Stimulated activated effector memory CD8-positive, alpha-beta T cell treated with anti-CD3 and anti-CD28 coated beads, Interleukin-12 subunit alpha, Interleukin-12 subunit beta, amount 100 ng/mL, for 72 hours (primary cell): ENCODE data around the gene DMD.

Experiments
- ATAC-seq: fragments of 150-1000 bp; cut with Tn5 transposase; 2 replicates; pipeline ENCODE4 v1.10.0; 2021
- DNase-seq, 2 donors: peaks; one replicate each; pipeline ENCODE4 v3.0.0; 2021 to 2022; ENCODE audit warnings: low spot score in 2 of 2
- H3K27ac Mint-ChIP-seq: one replicate; pipeline ENCODE4 v1.8.0; 2022; ENCODE audit warnings: mild to moderate bottlenecking, mixed read lengths
- H3K36me3 Mint-ChIP-seq: one replicate; pipeline ENCODE4 v1.8.0; 2022; ENCODE audit warnings: mild to moderate bottlenecking, mixed read lengths
- H3K4me1 Mint-ChIP-seq: one replicate; pipeline ENCODE4 v1.8.0; 2022; ENCODE audit warnings: mixed read lengths
- H3K4me3 Mint-ChIP-seq: one replicate; pipeline ENCODE4 v1.8.0; 2022; ENCODE audit warnings: mild to moderate bottlenecking, mixed read lengths
- H3K9me3 Mint-ChIP-seq: one replicate; pipeline ENCODE4 v1.8.0; 2022; ENCODE audit warnings: mixed read lengths

Gene DMD

GRCh38 chrX:31832263-31832662 lies 1379.1 kb downstream of the DMD start:
- Mint-ChIP-seq H3K36me3 (no peaks in the 10 kb centered on the region), H3K9me3 (no peaks in the 10 kb centered on the region), H3K4me1 (no peaks in the 10 kb centered on the region), H3K27ac (no peak overlapping the region), H3K4me3 (no peak overlapping the region)
- ATAC-seq, result no peak
- DNase-seq, result no peak

DNA sequence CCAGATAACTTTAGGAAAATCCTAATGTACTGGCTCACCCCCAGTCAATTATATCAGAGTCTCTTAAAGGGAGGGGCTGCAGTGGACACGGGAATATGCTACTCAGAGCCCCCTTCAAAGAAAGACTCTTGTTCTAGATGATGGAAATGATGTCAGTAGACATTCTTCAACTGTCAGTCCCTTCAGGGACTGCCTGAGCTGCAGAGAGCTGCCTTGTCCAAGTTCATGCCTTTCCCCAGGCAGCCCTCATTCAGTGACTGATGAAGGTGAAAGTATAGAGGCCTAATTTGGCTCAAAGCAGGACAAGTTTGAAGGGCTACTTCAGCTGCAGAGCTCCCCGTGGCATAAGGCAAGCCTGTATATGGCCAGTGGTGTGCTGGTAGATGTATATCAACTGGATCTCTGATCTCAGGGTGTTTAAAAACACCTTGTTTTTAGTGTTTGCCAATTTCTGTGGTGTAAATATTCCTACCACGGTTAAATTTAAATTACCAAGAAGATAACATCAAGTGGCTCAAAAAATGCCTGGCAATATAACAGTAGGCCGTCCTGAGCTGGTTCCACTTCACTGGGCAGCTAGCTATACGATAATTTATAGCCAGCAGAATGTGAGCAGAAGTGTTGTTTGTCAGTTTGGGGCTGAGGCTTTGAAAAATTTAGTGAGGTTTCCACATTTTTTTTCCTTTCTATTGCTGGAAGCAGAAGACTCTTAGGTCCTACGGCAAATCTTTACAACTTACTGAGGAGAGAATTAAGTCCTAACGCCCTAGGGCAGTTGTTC lies 1390.7 kb downstream of the DMD start:
- H3K9me3 Mint-ChIP-seq, result peaks cover 4% of the 10 kb centered on the region

DNA sequence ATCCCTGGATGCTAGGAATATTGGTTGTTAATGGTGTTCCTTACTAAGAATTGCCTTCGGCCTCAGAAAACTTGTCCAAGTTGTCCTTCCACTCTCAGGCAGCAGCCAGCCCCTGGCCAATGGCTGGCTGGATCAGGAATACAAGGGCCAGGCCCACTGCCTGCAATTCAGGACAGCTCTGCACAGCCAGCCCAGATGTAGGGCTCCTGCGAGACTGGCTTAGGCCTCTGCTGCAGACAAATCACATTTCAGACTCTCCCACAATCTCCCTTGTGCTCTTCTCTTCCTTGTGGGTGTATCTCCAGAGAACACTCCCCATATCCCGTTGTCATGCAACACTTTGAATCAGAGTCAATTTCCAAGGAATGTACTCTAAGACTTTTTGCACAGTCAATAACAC lies 1391.9 kb downstream of the DMD start:
- Mint-ChIP-seq H3K36me3 (no peaks in the 10 kb centered on the region), H3K9me3 (peaks cover 4% of the 10 kb centered on the region), H3K4me3 (no peak overlapping the region), H3K27ac (no peak overlapping the region), H3K4me1 (no peaks in the 10 kb centered on the region)
- ATAC-seq, result no peak
- DNase-seq, result no peak

More for the DNA sequence above, 1390.7 kb downstream of the DMD start:
- no peaks in the 10 kb centered on the region for H3K4me1 Mint-ChIP-seq
- H3K36me3 Mint-ChIP-seq, result no peaks in the 10 kb centered on the region
- DNase-seq (no peak), ATAC-seq (no peak)
- no peak overlapping the region for H3K27ac Mint-ChIP-seq
- no peak overlapping the region for H3K4me3 Mint-ChIP-seq

- peaks cover 9% of the 10 kb centered on the region for H3K9me3 Mint-ChIP-seq
- ATAC-seq (no peak), DNase-seq (no peak)
- H3K4me3 Mint-ChIP-seq, result no peak overlapping the region
- no peaks in the 10 kb centered on the region for H3K4me1 Mint-ChIP-seq
- no peak overlapping the region for H3K27ac Mint-ChIP-seq
- H3K36me3 Mint-ChIP-seq, result no peaks in the 10 kb centered on the region
Measured at GRCh38 chrX:31811106-31811505, 1400.2 kb downstream of the DMD start.

- no peak overlapping the region for H3K27ac Mint-ChIP-seq
- H3K36me3 Mint-ChIP-seq, result no peaks in the 10 kb centered on the region
- peaks cover 19% of the 10 kb centered on the region for H3K9me3 Mint-ChIP-seq
- no peak for DNase-seq
- no peak for ATAC-seq
- no peak overlapping the region for H3K4me3 Mint-ChIP-seq
- H3K4me1 Mint-ChIP-seq, result no peaks in the 10 kb centered on the region
Measured at GRCh38 chrX:31808357-31808756, 1403.0 kb downstream of the DMD start.

GRCh38 chrX:31807165-31807564 lies 1404.2 kb downstream of the DMD start:
- H3K4me1 Mint-ChIP-seq, result no peaks in the 10 kb centered on the region
- H3K4me3 Mint-ChIP-seq, result no peak overlapping the region
- H3K36me3 Mint-ChIP-seq, result no peaks in the 10 kb centered on the region
- peaks cover 18% of the 10 kb centered on the region for H3K9me3 Mint-ChIP-seq
- H3K27ac Mint-ChIP-seq, result no peak overlapping the region
- DNase-seq, result no peak
- ATAC-seq, result no peak

- DNase-seq, result no peak
- Mint-ChIP-seq H3K27ac (no peak overlapping the region), H3K4me1 (no peaks in the 10 kb centered on the region), H3K4me3 (no peak overlapping the region), H3K36me3 (no peaks in the 10 kb centered on the region), H3K9me3 (peaks cover 22% of the 10 kb centered on the region)
- no peak for ATAC-seq
Measured at GRCh38 chrX:31805781-31806180, 1405.6 kb downstream of the DMD start.

DNA sequence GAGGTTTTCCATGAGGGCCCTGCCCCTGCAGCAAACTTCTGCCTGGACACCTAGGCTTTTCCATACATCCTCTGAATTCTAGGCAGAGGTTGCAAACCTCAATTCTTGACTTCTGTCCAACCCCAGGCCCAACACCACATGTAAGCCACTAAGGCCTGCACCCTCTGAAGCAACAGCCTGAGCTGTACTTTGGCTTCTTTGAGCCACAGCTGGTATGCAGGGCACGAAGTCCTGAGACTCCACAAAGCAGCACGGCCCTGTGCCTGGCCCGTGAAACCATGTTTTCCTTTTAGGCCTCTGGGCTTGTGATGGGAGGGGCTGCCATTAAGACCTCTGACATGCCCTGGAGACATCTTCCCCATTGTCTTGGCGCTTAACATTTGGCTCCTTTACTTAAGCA lies 1411.1 kb downstream of the DMD start:
- ATAC-seq (no peak), DNase-seq (no peak)
- Mint-ChIP-seq H3K4me3 (no peak overlapping the region), H3K9me3 (peaks cover 16% of the 10 kb centered on the region), H3K27ac (no peak overlapping the region), H3K4me1 (no peaks in the 10 kb centered on the region), H3K36me3 (no peaks in the 10 kb centered on the region)

DNA sequence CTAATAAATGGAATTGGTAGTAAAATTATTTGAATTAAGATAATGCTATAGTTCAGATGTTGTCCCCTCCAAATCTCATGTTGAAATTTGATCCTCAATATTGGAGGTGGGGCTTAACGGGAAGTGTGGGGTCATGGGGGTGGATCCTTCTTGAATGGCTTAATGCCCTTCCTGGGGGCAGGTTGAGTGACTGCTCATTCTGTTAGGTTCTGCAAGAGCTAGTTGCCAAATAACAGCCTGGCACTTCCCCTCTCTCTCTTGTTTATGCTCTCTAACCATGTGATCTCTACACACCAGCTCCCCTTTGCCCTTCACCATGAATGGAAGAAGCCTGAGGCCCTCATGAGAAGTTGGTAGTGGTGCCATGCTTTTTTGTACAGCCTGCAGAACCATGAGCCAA lies 1414.7 kb downstream of the DMD start:
- no peak for ATAC-seq
- no peaks in the 10 kb centered on the region for H3K36me3 Mint-ChIP-seq
- no peaks in the 10 kb centered on the region for H3K4me1 Mint-ChIP-seq
- peaks cover under 1% of the 10 kb centered on the region for H3K9me3 Mint-ChIP-seq
- DNase-seq, result no peak
- no peak overlapping the region for H3K27ac Mint-ChIP-seq
- no peak overlapping the region for H3K4me3 Mint-ChIP-seq

DNA sequence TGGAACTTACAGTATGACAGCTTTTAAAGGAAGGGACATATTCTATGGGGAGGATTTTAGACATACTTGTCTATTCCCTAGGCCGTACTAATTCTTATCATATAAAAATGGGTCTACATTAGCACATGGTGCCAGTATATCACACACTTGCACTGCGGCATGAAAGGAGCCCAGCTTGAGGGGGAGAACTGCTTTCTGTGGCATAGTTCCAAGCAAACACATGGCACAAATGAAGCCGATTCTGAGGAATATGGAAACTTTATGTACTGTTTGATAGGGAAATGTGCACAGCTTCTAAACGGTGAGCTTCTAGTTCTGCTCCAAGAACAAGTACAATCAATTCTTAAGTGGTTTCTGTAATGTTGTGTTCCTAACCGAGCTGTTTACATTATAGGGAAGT lies 1463.9 kb downstream of the DMD start:
- DNase-seq (no peak), ATAC-seq (no peak)
- no peaks in the 10 kb centered on the region for H3K36me3 Mint-ChIP-seq
- H3K4me1 Mint-ChIP-seq, result no peaks in the 10 kb centered on the region
- no peak overlapping the region for H3K4me3 Mint-ChIP-seq
- peaks cover 6% of the 10 kb centered on the region for H3K9me3 Mint-ChIP-seq
- no peak overlapping the region for H3K27ac Mint-ChIP-seq

DNA sequence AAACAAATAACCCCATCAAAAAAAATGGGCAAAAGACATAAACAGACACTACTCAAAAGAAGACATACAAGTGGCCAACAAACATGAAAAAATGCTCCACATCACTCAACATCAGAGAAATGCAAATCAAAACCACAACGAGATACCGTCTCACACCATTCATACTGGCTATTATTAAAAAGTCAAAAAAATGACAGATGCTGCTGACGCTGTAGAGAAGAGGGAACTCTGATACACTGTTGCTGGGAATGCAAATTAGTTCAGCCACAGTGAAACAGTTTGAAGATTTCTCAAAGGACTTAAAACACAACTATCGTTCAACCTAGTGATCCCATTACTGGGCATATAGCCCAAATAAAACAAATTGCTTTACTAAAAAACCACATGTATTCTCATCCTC lies 1468.3 kb downstream of the DMD start:
- Mint-ChIP-seq H3K9me3 (peaks cover 11% of the 10 kb centered on the region), H3K36me3 (no peaks in the 10 kb centered on the region), H3K27ac (no peak overlapping the region), H3K4me3 (no peak overlapping the region), H3K4me1 (no peaks in the 10 kb centered on the region)
- ATAC-seq (no peak), DNase-seq (no peak)

GRCh38 chrX:31717474-31717873 lies 1493.9 kb downstream of the DMD start:
- no peaks in the 10 kb centered on the region for H3K4me1 Mint-ChIP-seq
- H3K4me3 Mint-ChIP-seq, result no peak overlapping the region
- ATAC-seq (no peak), DNase-seq (no peak)
- H3K9me3 Mint-ChIP-seq, result no peaks in the 10 kb centered on the region
- no peaks in the 10 kb centered on the region for H3K36me3 Mint-ChIP-seq
- H3K27ac Mint-ChIP-seq, result no peak overlapping the region

DNA sequence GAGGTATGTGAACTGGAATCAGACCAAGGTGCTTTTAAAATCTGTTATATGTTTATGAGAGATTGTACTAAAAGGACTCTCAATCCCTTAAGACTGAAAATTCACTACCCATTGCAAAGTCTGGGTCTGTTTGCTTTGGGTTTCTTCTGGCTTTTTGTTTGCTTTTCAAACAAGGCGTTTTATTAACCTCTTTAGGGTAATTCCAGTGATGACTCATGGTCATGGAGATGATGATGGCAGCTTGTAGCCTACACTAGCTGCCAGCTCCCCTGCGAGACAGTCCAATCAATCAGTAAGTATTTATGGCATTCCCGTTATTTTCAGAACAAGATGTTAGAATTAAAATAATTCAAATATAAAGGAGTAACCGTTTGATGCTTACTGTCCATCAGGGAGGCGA lies 1495.7 kb downstream of the DMD start:
- Mint-ChIP-seq H3K9me3 (no peaks in the 10 kb centered on the region), H3K36me3 (no peaks in the 10 kb centered on the region), H3K4me1 (no peaks in the 10 kb centered on the region), H3K4me3 (no peak overlapping the region), H3K27ac (no peak overlapping the region)
- DNase-seq (no peak), ATAC-seq (no peak)

- Mint-ChIP-seq H3K36me3 (no peaks in the 10 kb centered on the region), H3K4me3 (no peak overlapping the region), H3K27ac (no peak overlapping the region), H3K4me1 (no peaks in the 10 kb centered on the region), H3K9me3 (no peaks in the 10 kb centered on the region)
- DNase-seq (no peak), ATAC-seq (no peak)
Measured at GRCh38 chrX:31714797-31715196, 1496.6 kb downstream of the DMD start.

DNA sequence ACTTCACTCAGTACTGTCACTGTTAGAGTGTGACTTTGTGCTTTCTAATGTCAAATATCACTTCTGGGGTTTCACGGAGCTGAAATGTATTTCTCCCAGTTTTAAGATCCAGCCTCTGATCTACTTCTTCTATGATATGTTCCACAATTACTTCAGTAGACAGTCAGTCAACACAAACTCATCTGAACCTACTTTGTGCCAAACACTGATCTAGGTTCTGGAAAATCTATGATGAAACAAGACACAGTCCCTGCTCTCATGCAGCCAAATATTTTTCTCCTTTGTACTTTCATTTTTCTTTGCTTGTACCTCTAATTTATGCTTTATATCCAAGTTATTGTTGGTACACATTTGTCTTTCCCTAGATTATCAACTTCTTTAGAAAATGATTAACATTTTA lies 1498.2 kb downstream of the DMD start:
- ATAC-seq (no peak), DNase-seq (no peak)
- Mint-ChIP-seq H3K4me1 (no peaks in the 10 kb centered on the region), H3K4me3 (no peak overlapping the region), H3K36me3 (no peaks in the 10 kb centered on the region), H3K9me3 (no peaks in the 10 kb centered on the region), H3K27ac (no peak overlapping the region)

GRCh38 chrX:31711166-31711565 lies 1500.2 kb downstream of the DMD start:
- Mint-ChIP-seq H3K4me1 (no peaks in the 10 kb centered on the region), H3K4me3 (no peak overlapping the region), H3K27ac (no peak overlapping the region), H3K36me3 (no peaks in the 10 kb centered on the region), H3K9me3 (no peaks in the 10 kb centered on the region)
- DNase-seq, result no peak
- no peak for ATAC-seq

DNA sequence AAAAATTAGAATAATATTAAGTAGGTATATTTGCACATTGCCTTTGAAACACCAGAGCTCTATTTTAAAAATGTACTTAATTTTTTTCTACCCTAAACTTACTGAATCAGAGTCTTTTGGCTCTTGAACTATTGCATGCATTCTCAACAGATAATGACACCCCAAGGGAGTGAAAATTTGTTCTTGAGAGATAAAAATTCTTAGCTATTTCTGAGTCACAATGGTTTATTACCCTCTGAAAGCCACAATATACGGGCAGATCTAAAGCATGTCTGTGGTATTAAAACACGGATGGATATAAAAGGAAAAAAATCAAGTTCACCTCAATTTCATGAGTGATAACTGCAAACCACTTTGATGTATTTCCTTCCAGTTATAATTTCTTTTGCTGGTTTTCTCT lies 1503.2 kb downstream of the DMD start:
- no peak for DNase-seq
- H3K4me3 Mint-ChIP-seq, result no peak overlapping the region
- no peak overlapping the region for H3K27ac Mint-ChIP-seq
- H3K9me3 Mint-ChIP-seq, result peaks cover 3% of the 10 kb centered on the region
- no peak for ATAC-seq
- H3K4me1 Mint-ChIP-seq, result no peaks in the 10 kb centered on the region
- H3K36me3 Mint-ChIP-seq, result no peaks in the 10 kb centered on the region
